WERI-Rb-1 (cell line): Measurements from ENCODE around the gene ITPKC.

ENCODE experiments used
- DNase-seq: peaks from one replicate; pipeline ENCODE4 v3.0.0-alpha.2; 2020
- H3K27ac ChIP-seq: fragments of 250-450 bp; sonication (Bioruptor Pico); 2 replicates; pipeline ENCODE4 v1.5.1; 2020; ENCODE audit warnings: mild to moderate bottlenecking, moderate library complexity
- H3K27me3 ChIP-seq: fragments of 250-450 bp; sonication (Bioruptor Pico); 2 replicates; pipeline ENCODE4 v1.5.1; 2021; ENCODE audit warnings: mild to moderate bottlenecking, low read depth, moderate library complexity; ENCODE audit not compliant: insufficient read depth, severe bottlenecking
- H3K36me3 ChIP-seq: fragments of 250-450 bp; sonication (Bioruptor Pico); 2 replicates; pipeline ENCODE4 v1.5.1; 2020; ENCODE audit warnings: mild to moderate bottlenecking, moderate library complexity
- H3K4me3 ChIP-seq: 2 replicates; pipeline ENCODE4 v1.5.1; 2011; ENCODE audit warnings: low read depth, mild to moderate bottlenecking, control low read depth, low read length
- H3K9me3 ChIP-seq: fragments of 250-450 bp; sonication (Bioruptor Pico); 2 replicates; pipeline ENCODE4 v1.5.1; 2021; ENCODE audit warnings: mild to moderate bottlenecking, moderate library complexity; ENCODE audit not compliant: severe bottlenecking
- TF ChIP-seq, protein P1 (sequence below): IDR thresholded peaks from 2 replicates; pipeline ENCODE4 v1.5.1; 2011; ENCODE audit warnings: low read depth, mild to moderate bottlenecking, control low read depth, inconsistent platforms, low read length

The ITPKC gene

DNA sequence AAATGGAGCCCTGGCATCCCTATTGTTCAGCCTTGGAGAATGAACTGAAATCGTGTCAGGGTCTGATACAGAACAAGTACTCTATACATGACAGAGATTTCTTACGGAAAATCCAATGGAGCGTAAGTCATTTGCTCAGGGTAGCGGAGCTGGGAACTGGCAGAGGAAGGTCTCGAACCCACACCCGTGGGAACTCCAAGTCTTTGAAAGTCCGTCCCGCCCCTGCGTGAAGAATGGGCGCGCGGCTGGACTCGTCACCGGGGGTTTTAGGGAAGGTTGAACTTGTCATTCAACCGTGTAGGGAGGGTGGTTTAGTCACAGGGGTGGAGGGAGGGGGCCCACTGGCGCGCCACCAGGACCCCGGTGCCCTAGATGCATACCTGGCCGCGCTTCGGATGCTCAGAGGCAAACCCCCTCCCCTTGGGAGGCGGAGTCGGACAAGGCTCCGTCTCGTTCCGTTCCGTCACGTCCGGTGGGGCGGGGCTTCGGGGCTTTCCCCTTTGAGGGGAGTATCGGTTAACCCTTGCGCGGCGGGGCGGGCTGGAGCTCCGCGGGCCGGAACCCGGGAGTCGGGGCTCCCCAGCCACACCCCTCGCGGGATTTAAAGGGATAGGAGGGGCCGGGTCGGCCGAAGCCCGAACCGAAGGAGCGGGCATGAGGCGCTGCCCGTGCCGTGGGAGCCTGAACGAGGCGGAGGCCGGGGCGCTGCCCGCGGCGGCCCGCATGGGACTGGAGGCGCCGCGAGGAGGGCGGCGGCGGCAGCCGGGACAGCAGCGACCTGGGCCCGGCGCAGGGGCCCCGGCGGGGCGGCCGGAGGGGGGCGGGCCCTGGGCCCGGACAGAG is at the start of gene ITPKC, which contains the start of gene COQ8B:
ITPKC (plus strand) TSS at position 631 of the 843 bp plus-strand sequence; CDS start at position 655, 24 bp downstream.
COQ8B (minus strand) TSS at position 405 of the 843 bp plus-strand sequence. CDS start 2,254 bp downstream, outside the sequence.
- Histone ChIP-seq H3K27ac (peak within 1 kb of the TSS; percentile 85), H3K9me3 (no peaks in the 10 kb centered on the region), H3K4me3 (peak within 1 kb of the TSS; percentile 88), H3K27me3 (no peaks in the 10 kb centered on the region), H3K36me3 (peaks cover 5% of the 10 kb centered on the region; the same call in 1 of the 2 replicates)
- TF ChIP-seq, protein P1, sequence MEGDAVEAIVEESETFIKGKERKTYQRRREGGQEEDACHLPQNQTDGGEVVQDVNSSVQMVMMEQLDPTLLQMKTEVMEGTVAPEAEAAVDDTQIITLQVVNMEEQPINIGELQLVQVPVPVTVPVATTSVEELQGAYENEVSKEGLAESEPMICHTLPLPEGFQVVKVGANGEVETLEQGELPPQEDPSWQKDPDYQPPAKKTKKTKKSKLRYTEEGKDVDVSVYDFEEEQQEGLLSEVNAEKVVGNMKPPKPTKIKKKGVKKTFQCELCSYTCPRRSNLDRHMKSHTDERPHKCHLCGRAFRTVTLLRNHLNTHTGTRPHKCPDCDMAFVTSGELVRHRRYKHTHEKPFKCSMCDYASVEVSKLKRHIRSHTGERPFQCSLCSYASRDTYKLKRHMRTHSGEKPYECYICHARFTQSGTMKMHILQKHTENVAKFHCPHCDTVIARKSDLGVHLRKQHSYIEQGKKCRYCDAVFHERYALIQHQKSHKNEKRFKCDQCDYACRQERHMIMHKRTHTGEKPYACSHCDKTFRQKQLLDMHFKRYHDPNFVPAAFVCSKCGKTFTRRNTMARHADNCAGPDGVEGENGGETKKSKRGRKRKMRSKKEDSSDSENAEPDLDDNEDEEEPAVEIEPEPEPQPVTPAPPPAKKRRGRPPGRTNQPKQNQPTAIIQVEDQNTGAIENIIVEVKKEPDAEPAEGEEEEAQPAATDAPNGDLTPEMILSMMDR = no peak
- DNase-seq = peak; percentile 99

DNA sequence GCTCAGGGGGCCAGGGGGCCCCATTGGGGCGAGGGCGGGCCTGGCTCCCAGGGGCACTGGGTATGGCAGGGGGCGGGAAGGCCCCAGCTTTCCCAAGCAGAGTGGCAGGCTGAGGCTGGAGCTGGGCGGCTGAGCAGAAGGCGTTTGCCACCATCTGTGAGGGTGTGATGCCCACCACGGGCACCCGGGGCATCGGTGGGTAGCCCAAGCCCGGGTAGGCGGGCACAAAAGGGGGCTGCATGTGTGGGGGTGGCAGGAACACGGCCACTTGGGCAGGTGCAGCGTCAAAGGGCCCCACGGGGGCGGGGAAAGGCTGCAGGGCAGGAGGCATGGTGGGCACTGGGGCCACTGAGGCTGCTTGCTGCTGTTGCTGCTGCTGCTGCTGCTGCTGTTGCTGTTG is 49.3 kb upstream of the ITPKC start:
- no peak overlapping the region for H3K27ac ChIP-seq
- DNase-seq = no peak
- TF ChIP-seq, protein P1 = no peak
- H3K36me3 ChIP-seq = peaks cover 60% of the 10 kb centered on the region
- H3K27me3 ChIP-seq = no peaks in the 10 kb centered on the region
- H3K9me3 ChIP-seq = peaks cover 22% of the 10 kb centered on the region
- H3K4me3 ChIP-seq = no peak overlapping the region

DNA sequence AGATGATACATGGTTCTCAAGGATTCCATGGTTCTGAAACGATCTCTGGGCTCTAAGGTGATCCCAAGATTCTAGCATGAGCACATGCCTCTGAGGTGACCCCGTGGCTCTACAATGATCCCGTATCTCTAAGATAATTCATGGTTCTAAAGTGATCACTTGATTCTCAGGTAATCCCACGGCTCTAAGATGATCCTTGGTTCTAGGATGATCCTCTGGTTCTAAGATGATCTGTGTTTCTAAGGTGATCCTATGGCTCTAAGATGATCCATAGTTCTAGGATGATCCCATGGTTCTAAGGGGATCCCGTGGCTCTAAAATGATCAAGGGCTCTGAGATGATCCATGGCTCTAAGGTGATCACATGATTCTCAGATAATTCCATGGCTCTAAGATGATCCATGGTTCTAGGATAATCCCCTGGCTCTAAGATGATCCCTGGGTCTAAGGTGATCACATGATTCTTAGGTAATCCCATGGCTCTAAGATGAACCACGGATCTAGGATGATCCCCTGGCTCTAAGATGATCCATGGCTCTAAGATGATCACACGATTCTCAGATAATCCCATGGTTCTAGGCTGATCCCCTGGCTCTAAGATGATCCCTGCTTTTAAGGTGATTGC is 47.8 kb upstream of the ITPKC start:
- peaks cover 22% of the 10 kb centered on the region for H3K9me3 ChIP-seq
- peaks cover 75% of the 10 kb centered on the region for H3K36me3 ChIP-seq
- no peaks in the 10 kb centered on the region for H3K27me3 ChIP-seq
- TF ChIP-seq, protein P1 = no peak
- DNase-seq = no peak
- no peak overlapping the region for H3K4me3 ChIP-seq
- H3K27ac ChIP-seq = no peak overlapping the region

DNA sequence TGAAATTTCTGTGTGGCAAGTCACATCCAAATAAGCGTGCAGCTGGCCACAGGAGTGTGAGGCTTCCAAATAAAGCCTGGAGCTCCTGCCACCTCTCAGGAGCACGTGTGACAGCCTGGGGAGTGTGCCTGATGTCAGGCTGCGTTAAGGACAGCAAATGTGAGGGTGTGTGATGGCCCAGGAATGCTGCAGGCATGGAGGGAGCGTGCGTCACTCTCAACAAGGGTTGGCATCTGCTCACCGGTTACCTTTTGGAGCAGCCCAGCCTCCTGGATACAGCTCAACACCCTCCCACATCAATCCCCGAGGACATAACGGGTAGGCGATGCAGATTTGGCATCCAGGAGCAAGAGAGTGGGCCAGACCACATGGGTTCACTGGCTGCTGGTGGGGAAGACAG is 45.5 kb upstream of the ITPKC start:
- H3K4me3 ChIP-seq = no peak overlapping the region
- peaks cover 95% of the 10 kb centered on the region for H3K36me3 ChIP-seq
- H3K27ac ChIP-seq = no peak overlapping the region
- no peaks in the 10 kb centered on the region for H3K27me3 ChIP-seq
- peaks cover 22% of the 10 kb centered on the region for H3K9me3 ChIP-seq
- DNase-seq = no peak
- TF ChIP-seq, protein P1 = no peak

DNA sequence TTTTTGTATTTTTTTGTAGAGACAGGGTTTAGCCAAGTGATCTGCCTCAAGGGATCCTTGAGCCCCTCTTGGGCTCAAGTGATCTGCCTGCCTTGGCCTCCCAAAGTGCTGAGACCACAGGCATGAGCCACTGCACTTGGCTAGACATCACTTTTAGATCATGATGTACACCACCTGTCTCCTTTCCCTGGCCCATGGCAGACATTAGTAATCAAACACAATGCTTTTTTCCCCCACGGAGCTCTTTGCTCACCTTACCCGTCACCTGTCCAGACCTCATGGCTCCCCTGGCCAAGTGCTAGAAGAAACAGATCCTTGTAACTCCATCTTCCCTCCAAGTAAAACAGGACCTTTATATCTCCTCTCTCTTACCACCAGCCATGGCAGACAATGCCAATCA is 44.9 kb upstream of the ITPKC start:
- H3K4me3 ChIP-seq = no peak overlapping the region
- no peaks in the 10 kb centered on the region for H3K27me3 ChIP-seq
- peaks cover 96% of the 10 kb centered on the region for H3K36me3 ChIP-seq
- no peak overlapping the region for H3K27ac ChIP-seq
- TF ChIP-seq, protein P1 = no peak
- H3K9me3 ChIP-seq = peaks cover 22% of the 10 kb centered on the region
- DNase-seq = no peak
